WTC11 (cell line): ENCODE results near the gene SLC24A1. TPM values are rescaled to one million over a fixed set of nuclear protein-coding genes. Genes with fewer than 3 reads are reported as not detected.

Source experiments
- ATAC-seq: fragments of 200-7000 bp; cut with Tn5 transposase; 2 replicates; pipeline ENCODE4 v1.10.0; 2021; ENCODE audit warnings: mild to moderate bottlenecking, moderate library complexity
- CTCF ChIA-PET: fragments of 300-600 bp; sonication (Branson Sonifier 250); formaldehyde crosslinking; loops from one replicate; lab custom pipeline; 2021; ENCODE audit warnings: antibody characterized with exemption; lab: Charles Lee
- POLR2A ChIA-PET: fragments of 350-600 bp; sonication (Branson Sonifier 250); formaldehyde crosslinking; loops from one replicate; lab custom pipeline; 2021; ENCODE audit warnings: antibody characterized with exemption; lab: Charles Lee
- DNase-seq: peaks from one replicate; pipeline ENCODE4 v3.0.0; 2021; ENCODE audit warnings: low spot score
- H3K27ac Mint-ChIP-seq: 2 replicates; pipeline ENCODE4 v1.8.0; 2021; ENCODE audit warnings: mixed read lengths
- H3K27me3 Mint-ChIP-seq: 2 replicates; pipeline ENCODE4 v1.8.0; 2021; ENCODE audit warnings: low read depth, mild to moderate bottlenecking, moderate library complexity, mixed read lengths
- H3K36me3 Mint-ChIP-seq: 2 replicates; pipeline ENCODE4 v1.8.0; 2021; ENCODE audit warnings: mixed read lengths
- H3K4me1 Mint-ChIP-seq: 2 replicates; pipeline ENCODE4 v1.8.0; 2022; ENCODE audit warnings: mixed read lengths
- H3K4me3 Mint-ChIP-seq: 2 replicates; pipeline ENCODE4 v1.8.0; 2021; ENCODE audit warnings: mild to moderate bottlenecking, moderate library complexity, mixed read lengths
- H3K9me3 Mint-ChIP-seq: 2 replicates; pipeline ENCODE4 v1.8.0; 2021; ENCODE audit warnings: mixed read lengths
- CBFB ChIP-seq: sonication (generic); formaldehyde crosslinking; IDR thresholded peaks from 2 replicates; pipeline ENCODE4 v1.8.1; 2022; ENCODE audit warnings: mild to moderate bottlenecking, low read depth, missing genetic modification reagents
- CREB1 ChIP-seq: sonication (generic); formaldehyde crosslinking; IDR thresholded peaks from 2 replicates; pipeline ENCODE4 v1.8.0; 2023; ENCODE audit warnings: mild to moderate bottlenecking, missing genetic modification reagents
- CREM ChIP-seq: sonication (generic); formaldehyde crosslinking; IDR thresholded peaks from 2 replicates; pipeline ENCODE4 v1.8.1; 2022; ENCODE audit warnings: mild to moderate bottlenecking, missing genetic modification reagents, moderate library complexity
- FOXJ3 ChIP-seq: sonication (generic); formaldehyde crosslinking; IDR thresholded peaks from 2 replicates; pipeline ENCODE4 v1.9.0; 2021; ENCODE audit warnings: missing genetic modification reagents, mild to moderate bottlenecking, borderline replicate concordance
- GABPB1 ChIP-seq: sonication (generic); formaldehyde crosslinking; IDR thresholded peaks from 2 replicates; pipeline ENCODE4 v1.8.1; 2023; ENCODE audit warnings: mild to moderate bottlenecking, missing genetic modification reagents
- GRHL2 ChIP-seq: fragments of 250-450 bp; sonication (Bioruptor Pico); IDR thresholded peaks from 2 replicates; pipeline ENCODE4 v1.8.0; 2022; ENCODE audit warnings: mild to moderate bottlenecking, moderate library complexity; ENCODE audit not compliant: insufficient replicate concordance, severe bottlenecking
- MXD4 ChIP-seq: fragments of 250-450 bp; sonication (Bioruptor Pico); IDR thresholded peaks from 2 replicates; pipeline ENCODE4 v1.8.0; 2021; ENCODE audit warnings: mild to moderate bottlenecking, moderate library complexity, borderline replicate concordance
- NR1H2 ChIP-seq: sonication (generic); formaldehyde crosslinking; IDR thresholded peaks from 2 replicates; pipeline ENCODE4 v1.9.0; 2021; ENCODE audit warnings: mild to moderate bottlenecking, moderate library complexity, missing genetic modification reagents
- SOX15 ChIP-seq: fragments of 250-450 bp; sonication (Bioruptor Pico); IDR thresholded peaks from 2 replicates; pipeline ENCODE4 v1.9.0; 2021; ENCODE audit warnings: mild to moderate bottlenecking
- total RNA-seq: library from RNA; stranded (reverse); gene quantifications from 3 replicates; pipeline ENCODE4 v1.2.3, GENCODE V29; 2021
- TF ChIP-seq, protein P1 (sequence below): sonication (generic); formaldehyde crosslinking; IDR thresholded peaks from 2 replicates; pipeline ENCODE4 v1.8.1; 2023; ENCODE audit warnings: mild to moderate bottlenecking, missing genetic modification reagents, moderate library complexity
- TF ChIP-seq, protein P2 (sequence below): sonication (generic); formaldehyde crosslinking; IDR thresholded peaks from 2 replicates; pipeline ENCODE4 v1.8.1; 2022; ENCODE audit warnings: mild to moderate bottlenecking, missing genetic modification reagents, moderate library complexity, borderline replicate concordance
- TF ChIP-seq, protein P3 (sequence below): sonication (generic); formaldehyde crosslinking; IDR thresholded peaks from 2 replicates; pipeline ENCODE4 v1.8.0; 2023; ENCODE audit warnings: missing genetic modification reagents
- TF ChIP-seq, protein P4 (sequence below): sonication (generic); formaldehyde crosslinking; conservative IDR thresholded peaks from 2 replicates; pipeline ENCODE4 v1.8.1; 2022; ENCODE audit warnings: mild to moderate bottlenecking, missing genetic modification reagents
- TF ChIP-seq, protein P5 (sequence below): fragments of 250-450 bp; sonication (Bioruptor Pico); conservative IDR thresholded peaks from 2 replicates; pipeline ENCODE4 v1.9.0; 2021; ENCODE audit warnings: mild to moderate bottlenecking
- TF ChIP-seq, protein P6 (sequence below): sonication (generic); formaldehyde crosslinking; IDR thresholded peaks from 2 replicates; pipeline ENCODE4 v1.8.0; 2022; ENCODE audit warnings: missing genetic modification reagents
- TF ChIP-seq, protein P7 (sequence below): sonication (generic); formaldehyde crosslinking; IDR thresholded peaks from 2 replicates; pipeline ENCODE4 v1.8.1; 2022; ENCODE audit warnings: missing genetic modification reagents, borderline replicate concordance
- TF ChIP-seq, protein P8 (sequence below): sonication (generic); formaldehyde crosslinking; IDR thresholded peaks from 2 replicates; pipeline ENCODE4 v1.8.0; 2022; ENCODE audit warnings: mild to moderate bottlenecking, missing genetic modification reagents
- TF ChIP-seq, protein P9 (sequence below): sonication (generic); formaldehyde crosslinking; IDR thresholded peaks from 2 replicates; pipeline ENCODE4 v1.8.1; 2022; ENCODE audit warnings: low read depth, mild to moderate bottlenecking, moderate library complexity, missing genetic modification reagents, borderline replicate concordance

The SLC24A1 gene
- total RNA-seq, 1 experiment from 2014 or later = 7.0 TPM

DNA sequence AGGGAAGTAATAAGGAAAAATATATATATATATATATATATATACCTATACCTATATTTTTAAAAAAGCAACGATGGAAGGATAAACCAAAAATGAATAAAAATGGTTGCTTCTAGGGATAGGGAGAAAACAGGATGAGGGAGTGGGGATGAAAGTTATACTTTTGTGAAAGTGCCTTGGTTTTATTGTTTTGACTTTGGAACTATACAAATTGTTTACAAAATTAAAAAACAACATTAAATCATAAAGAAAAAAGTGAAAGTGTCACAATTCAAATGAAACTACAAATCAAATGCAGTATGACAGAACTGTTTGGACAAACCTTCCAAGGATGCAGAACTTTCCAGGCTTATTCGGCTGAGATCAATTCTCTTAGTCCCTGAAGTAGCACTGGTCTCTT, 54.4 kb downstream of the SLC24A1 start (continued):
- TF ChIP-seq, protein P1, sequence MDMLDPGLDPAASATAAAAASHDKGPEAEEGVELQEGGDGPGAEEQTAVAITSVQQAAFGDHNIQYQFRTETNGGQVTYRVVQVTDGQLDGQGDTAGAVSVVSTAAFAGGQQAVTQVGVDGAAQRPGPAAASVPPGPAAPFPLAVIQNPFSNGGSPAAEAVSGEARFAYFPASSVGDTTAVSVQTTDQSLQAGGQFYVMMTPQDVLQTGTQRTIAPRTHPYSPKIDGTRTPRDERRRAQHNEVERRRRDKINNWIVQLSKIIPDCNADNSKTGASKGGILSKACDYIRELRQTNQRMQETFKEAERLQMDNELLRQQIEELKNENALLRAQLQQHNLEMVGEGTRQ (CRISPR knock-in tag) = no peak
- TF ChIP-seq MXD4 (CRISPR knock-in tag) (no peak), CBFB (CRISPR knock-in tag) (no peak)
- TF ChIP-seq, protein P2, sequence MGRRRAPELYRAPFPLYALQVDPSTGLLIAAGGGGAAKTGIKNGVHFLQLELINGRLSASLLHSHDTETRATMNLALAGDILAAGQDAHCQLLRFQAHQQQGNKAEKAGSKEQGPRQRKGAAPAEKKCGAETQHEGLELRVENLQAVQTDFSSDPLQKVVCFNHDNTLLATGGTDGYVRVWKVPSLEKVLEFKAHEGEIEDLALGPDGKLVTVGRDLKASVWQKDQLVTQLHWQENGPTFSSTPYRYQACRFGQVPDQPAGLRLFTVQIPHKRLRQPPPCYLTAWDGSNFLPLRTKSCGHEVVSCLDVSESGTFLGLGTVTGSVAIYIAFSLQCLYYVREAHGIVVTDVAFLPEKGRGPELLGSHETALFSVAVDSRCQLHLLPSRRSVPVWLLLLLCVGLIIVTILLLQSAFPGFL (CRISPR knock-in tag) = no peak
- TF ChIP-seq, protein P3, sequence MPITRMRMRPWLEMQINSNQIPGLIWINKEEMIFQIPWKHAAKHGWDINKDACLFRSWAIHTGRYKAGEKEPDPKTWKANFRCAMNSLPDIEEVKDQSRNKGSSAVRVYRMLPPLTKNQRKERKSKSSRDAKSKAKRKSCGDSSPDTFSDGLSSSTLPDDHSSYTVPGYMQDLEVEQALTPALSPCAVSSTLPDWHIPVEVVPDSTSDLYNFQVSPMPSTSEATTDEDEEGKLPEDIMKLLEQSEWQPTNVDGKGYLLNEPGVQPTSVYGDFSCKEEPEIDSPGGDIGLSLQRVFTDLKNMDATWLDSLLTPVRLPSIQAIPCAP (CRISPR knock-in tag) = no peak
- TF ChIP-seq, protein P4, sequence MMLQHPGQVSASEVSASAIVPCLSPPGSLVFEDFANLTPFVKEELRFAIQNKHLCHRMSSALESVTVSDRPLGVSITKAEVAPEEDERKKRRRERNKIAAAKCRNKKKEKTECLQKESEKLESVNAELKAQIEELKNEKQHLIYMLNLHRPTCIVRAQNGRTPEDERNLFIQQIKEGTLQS (CRISPR knock-in tag) = no peak

DNA sequence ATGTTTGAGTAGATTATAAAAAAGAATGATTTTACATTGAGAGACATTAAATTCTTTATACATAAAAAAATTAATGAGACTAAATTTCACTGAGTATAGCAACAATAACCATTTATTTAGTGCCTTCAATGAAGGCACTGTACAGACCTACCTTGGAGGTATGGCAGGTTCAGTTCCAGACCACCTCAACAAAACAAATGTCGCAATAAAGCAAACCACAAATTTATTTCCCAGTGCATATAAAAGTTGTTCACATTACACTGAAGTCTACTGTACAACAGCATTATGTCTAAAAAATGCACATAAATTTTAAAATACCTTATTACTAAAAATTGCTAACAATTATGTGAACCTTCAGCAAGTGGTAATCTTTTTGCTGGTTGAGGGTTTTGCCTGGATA, 58.8 kb downstream of the SLC24A1 start:
- ChIA-PET CTCF (no interaction called here), POLR2A (no interaction called here)
- H3K4me1 Mint-ChIP-seq = peaks cover 5% of the 10 kb centered on the region; the same call in 1 of the 2 replicates
- TF ChIP-seq, protein P5, sequence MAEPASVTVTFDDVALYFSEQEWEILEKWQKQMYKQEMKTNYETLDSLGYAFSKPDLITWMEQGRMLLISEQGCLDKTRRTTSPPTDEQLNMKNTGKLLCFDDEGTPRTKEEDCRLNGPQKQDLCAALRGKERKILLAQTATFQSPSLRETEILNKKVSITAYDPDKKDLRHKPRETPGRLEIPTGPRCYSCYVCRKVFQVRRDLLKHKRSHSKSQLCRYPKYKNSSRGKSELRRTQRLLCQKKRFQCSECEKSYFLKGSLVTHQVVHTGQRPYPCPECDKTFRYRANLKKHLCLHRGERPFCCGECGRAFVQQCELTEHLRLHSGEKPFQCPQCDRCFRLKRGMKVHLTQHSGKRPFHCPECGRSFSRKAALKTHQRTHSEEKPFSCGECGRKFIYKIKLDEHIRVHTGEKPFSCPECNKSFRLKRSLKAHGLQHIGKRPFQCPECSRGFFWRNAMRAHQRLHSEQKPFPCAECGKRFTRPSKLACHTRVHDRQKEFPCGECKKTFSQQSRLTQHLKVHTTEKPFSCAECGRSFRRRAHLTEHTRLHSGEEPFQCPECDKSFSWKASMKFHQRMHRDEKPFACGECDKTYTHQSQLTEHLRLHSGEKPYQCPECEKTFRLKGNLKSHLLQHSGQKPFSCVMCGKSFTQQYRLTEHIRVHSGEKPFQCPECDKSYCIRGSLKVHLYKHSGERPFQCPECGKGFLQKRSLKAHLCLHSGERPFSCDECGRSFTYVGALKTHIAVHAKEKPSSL (CRISPR knock-in tag) = no peak
- TF ChIP-seq CREM (CRISPR knock-in tag) = no peak
- TF ChIP-seq NR1H2 (CRISPR knock-in tag) = no peak
- TF ChIP-seq, protein P6, sequence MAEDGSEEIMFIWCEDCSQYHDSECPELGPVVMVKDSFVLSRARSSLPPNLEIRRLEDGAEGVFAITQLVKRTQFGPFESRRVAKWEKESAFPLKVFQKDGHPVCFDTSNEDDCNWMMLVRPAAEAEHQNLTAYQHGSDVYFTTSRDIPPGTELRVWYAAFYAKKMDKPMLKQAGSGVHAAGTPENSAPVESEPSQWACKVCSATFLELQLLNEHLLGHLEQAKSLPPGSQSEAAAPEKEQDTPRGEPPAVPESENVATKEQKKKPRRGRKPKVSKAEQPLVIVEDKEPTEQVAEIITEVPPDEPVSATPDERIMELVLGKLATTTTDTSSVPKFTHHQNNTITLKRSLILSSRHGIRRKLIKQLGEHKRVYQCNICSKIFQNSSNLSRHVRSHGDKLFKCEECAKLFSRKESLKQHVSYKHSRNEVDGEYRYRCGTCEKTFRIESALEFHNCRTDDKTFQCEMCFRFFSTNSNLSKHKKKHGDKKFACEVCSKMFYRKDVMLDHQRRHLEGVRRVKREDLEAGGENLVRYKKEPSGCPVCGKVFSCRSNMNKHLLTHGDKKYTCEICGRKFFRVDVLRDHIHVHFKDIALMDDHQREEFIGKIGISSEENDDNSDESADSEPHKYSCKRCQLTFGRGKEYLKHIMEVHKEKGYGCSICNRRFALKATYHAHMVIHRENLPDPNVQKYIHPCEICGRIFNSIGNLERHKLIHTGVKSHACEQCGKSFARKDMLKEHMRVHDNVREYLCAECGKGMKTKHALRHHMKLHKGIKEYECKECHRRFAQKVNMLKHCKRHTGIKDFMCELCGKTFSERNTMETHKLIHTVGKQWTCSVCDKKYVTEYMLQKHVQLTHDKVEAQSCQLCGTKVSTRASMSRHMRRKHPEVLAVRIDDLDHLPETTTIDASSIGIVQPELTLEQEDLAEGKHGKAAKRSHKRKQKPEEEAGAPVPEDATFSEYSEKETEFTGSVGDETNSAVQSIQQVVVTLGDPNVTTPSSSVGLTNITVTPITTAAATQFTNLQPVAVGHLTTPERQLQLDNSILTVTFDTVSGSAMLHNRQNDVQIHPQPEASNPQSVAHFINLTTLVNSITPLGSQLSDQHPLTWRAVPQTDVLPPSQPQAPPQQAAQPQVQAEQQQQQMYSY (CRISPR knock-in tag) = no peak
- no peaks in the 10 kb centered on the region for H3K36me3 Mint-ChIP-seq
- H3K4me3 Mint-ChIP-seq = no peak overlapping the region
- no peak for DNase-seq
- ATAC-seq = no peak
- H3K9me3 Mint-ChIP-seq = no peaks in the 10 kb centered on the region
- no peak overlapping the region for H3K27ac Mint-ChIP-seq
- no peaks in the 10 kb centered on the region for H3K27me3 Mint-ChIP-seq

DNA sequence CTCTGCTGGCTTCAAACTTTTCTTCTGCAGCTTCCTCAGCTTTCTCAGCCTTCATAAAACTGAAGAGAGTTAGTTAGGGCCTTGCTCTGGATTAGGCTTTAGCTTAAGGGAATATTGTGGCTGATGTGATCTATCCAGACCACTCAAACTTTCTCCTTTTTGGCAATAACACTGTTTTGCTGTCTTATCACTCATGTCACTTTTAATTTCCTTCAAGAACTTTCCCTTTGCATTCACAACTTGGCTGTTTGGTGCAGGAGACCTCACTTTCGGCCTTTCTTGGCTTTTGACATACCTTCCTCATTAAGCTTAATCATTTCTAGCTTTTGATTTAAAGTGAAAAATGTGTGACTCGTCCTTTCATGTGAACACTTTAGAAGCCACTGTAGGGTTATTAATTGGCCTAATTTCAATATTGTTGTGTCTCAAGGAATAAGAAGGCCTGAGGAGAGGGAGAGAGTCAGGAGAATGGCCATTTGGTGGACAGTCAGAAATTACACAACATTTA, 60.7 kb downstream of the SLC24A1 start:
- no peak overlapping the region for H3K27ac Mint-ChIP-seq
- CTCF ChIA-PET = interaction anchor here (1.4 kb wide), 1 partner anchor 180 kb away, joined by 4 read pairs; no protein-coding TSS in a partner anchor
- no peaks in the 10 kb centered on the region for H3K9me3 Mint-ChIP-seq
- POLR2A ChIA-PET = no interaction called here
- no peak overlapping the region for H3K4me3 Mint-ChIP-seq
- no peaks in the 10 kb centered on the region for H3K36me3 Mint-ChIP-seq
- ATAC-seq (no peak), DNase-seq (no peak)
- H3K27me3 Mint-ChIP-seq = no peaks in the 10 kb centered on the region
- H3K4me1 Mint-ChIP-seq = peaks cover 5% of the 10 kb centered on the region; the same call in 1 of the 2 replicates
- no peak for TF ChIP-seq GABPB1 (CRISPR knock-in tag)
- TF ChIP-seq, protein P7, sequence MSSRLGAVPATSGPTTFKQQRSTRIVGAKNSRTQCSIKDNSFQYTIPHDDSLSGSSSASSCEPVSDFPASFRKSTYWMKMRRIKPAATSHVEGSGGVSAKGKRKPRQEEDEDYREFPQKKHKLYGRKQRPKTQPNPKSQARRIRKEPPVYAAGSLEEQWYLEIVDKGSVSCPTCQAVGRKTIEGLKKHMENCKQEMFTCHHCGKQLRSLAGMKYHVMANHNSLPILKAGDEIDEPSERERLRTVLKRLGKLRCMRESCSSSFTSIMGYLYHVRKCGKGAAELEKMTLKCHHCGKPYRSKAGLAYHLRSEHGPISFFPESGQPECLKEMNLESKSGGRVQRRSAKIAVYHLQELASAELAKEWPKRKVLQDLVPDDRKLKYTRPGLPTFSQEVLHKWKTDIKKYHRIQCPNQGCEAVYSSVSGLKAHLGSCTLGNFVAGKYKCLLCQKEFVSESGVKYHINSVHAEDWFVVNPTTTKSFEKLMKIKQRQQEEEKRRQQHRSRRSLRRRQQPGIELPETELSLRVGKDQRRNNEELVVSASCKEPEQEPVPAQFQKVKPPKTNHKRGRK (CRISPR knock-in tag) = no peak
- no peak for TF ChIP-seq CREB1
- TF ChIP-seq GRHL2 (CRISPR knock-in tag) = no peak
- no peak for TF ChIP-seq SOX15 (CRISPR knock-in tag)
- no peak for TF ChIP-seq FOXJ3 (CRISPR knock-in tag)
- TF ChIP-seq, protein P8, sequence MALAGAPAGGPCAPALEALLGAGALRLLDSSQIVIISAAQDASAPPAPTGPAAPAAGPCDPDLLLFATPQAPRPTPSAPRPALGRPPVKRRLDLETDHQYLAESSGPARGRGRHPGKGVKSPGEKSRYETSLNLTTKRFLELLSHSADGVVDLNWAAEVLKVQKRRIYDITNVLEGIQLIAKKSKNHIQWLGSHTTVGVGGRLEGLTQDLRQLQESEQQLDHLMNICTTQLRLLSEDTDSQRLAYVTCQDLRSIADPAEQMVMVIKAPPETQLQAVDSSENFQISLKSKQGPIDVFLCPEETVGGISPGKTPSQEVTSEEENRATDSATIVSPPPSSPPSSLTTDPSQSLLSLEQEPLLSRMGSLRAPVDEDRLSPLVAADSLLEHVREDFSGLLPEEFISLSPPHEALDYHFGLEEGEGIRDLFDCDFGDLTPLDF (CRISPR knock-in tag) = no peak
- TF ChIP-seq, protein P9, sequence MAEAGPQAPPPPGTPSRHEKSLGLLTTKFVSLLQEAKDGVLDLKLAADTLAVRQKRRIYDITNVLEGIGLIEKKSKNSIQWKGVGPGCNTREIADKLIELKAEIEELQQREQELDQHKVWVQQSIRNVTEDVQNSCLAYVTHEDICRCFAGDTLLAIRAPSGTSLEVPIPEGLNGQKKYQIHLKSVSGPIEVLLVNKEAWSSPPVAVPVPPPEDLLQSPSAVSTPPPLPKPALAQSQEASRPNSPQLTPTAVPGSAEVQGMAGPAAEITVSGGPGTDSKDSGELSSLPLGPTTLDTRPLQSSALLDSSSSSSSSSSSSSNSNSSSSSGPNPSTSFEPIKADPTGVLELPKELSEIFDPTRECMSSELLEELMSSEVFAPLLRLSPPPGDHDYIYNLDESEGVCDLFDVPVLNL (CRISPR knock-in tag) = no peak
